COLO829 (cell line): ENCODE measurements around the gene HOXC10.

ENCODE experiments used
- DNase-seq: peaks from one replicate; pipeline ENCODE4 v3.0.0; 2012; ENCODE audit warnings: low spot score

HOXC10 gene

GRCh38 chr12:53950789-53951576 is 34.0 kb upstream of the HOXC10 start:
- DNase-seq = no peak

- DNase-seq = no peak
Measured at GRCh38 chr12:53951577-53952334, 33.2 kb upstream of the HOXC10 start.

- DNase-seq = no peak
Measured at GRCh38 chr12:53952335-53952694, 32.6 kb upstream of the HOXC10 start.

- DNase-seq = no peak
Measured at GRCh38 chr12:53952871-53953734, 31.8 kb upstream of the HOXC10 start.

- DNase-seq = no peak
Measured at GRCh38 chr12:53953831-53954693, 30.9 kb upstream of the HOXC10 start.

- DNase-seq = no peak
Measured at GRCh38 chr12:53954694-53955035, 30.3 kb upstream of the HOXC10 start, which contains the start of gene HOXC12. Gene HOXC12 (plus strand): TSS chr12:53954903. CDS start chr12:53954930, 27 bp downstream.

- DNase-seq = no peak
Measured at GRCh38 chr12:53955036-53955775, 29.7 kb upstream of the HOXC10 start.

GRCh38 chr12:53955776-53956250 is 29.1 kb upstream of the HOXC10 start:
- no peak for DNase-seq

- DNase-seq = no peak
Measured at GRCh38 chr12:53956251-53956887, 28.6 kb upstream of the HOXC10 start.

GRCh38 chr12:53956914-53957536 is 27.9 kb upstream of the HOXC10 start:
- no peak for DNase-seq

GRCh38 chr12:53958128-53958527 is 26.8 kb upstream of the HOXC10 start:
- DNase-seq = no peak

- no peak for DNase-seq
Measured at GRCh38 chr12:53959314-53959713, 25.6 kb upstream of the HOXC10 start.

GRCh38 chr12:53960187-53961024 is 24.5 kb upstream of the HOXC10 start:
- DNase-seq = no peak

GRCh38 chr12:53961025-53961761 is 23.8 kb upstream of the HOXC10 start:
- DNase-seq = no peak

- no peak for DNase-seq
Measured at GRCh38 chr12:53963005-53963404, 21.9 kb upstream of the HOXC10 start.

GRCh38 chr12:53963434-53964314 is 21.3 kb upstream of the HOXC10 start:
- no peak for DNase-seq

- no peak for DNase-seq
Measured at GRCh38 chr12:53964315-53964713, 20.6 kb upstream of the HOXC10 start.
